Suppressor macrophage treated with lipopolysaccharide for 4 hours (primary cell): Measurements from ENCODE around the gene SGMS1.
"Not testable (repeated sequence)": the region's sequence is repeated elsewhere in the genome, so short reads cannot be mapped to it uniquely, and the experiment has no call there.

ENCODE experiments used
- DNase-seq: peaks from one replicate; pipeline ENCODE4 v3.0.0-alpha.2; 2020

Gene SGMS1

GRCh38 chr10:50281210-50281966, 342.4 kb downstream of the SGMS1 start:
- DNase-seq = no peak

- DNase-seq = no peak
Measured at GRCh38 chr10:50280049-50280841, 343.5 kb downstream of the SGMS1 start.

GRCh38 chr10:50279489-50279888, 344.3 kb downstream of the SGMS1 start:
- DNase-seq = no peak

GRCh38 chr10:50275650-50276235, 348.0 kb downstream of the SGMS1 start:
- DNase-seq = peak; percentile 54

GRCh38 chr10:50272531-50272930, 351.2 kb downstream of the SGMS1 start:
- DNase-seq = no peak

GRCh38 chr10:50271564-50272250, 352.0 kb downstream of the SGMS1 start:
- no peak for DNase-seq

GRCh38 chr10:50267877-50268276, 355.9 kb downstream of the SGMS1 start:
- not testable (repeated sequence) for DNase-seq

GRCh38 chr10:50262625-50263024, 361.1 kb downstream of the SGMS1 start:
- DNase-seq = not testable (repeated sequence)

- DNase-seq = peak; percentile 84
Measured at GRCh38 chr10:50260791-50261281, 362.9 kb downstream of the SGMS1 start.
